Posterior vena cava (tissue), 2 donors: ENCODE data around the gene SCRN1. TPM values are rescaled to one million over a fixed set of nuclear protein-coding genes. Genes with fewer than 3 reads are reported as not detected.

Experiments
- DNase-seq: peaks from one replicate; pipeline ENCODE4 v3.0.0-alpha.2; 2020; ENCODE audit warnings: low spot score
- intact Hi-C, 2 donors: fragments of 100-400 bp; cut with DNase I; formaldehyde crosslinking; loops; one replicate each; pipeline versions ENCODE4 v1.14.1 to v1.14.2; 2022 to 2023
- total RNA-seq, 2 donors: library from RNA; stranded (reverse); fragmentation: NEBNext Ultra II Directional; extraction: Animal tissue kit (Norgen Biotek cat#: 25700); gene quantifications; one replicate each; pipeline ENCODE4 v1.2.1, GENCODE V29; 2021
- donor health status: DM: yes; HTN: yes; CAD: no.
- donor health status: DM: yes; HTN: yes; CAD: no.

SCRN1 gene
- total RNA-seq, 2 donors from 2014 or later = 50.6 to 57.9 TPM

DNA sequence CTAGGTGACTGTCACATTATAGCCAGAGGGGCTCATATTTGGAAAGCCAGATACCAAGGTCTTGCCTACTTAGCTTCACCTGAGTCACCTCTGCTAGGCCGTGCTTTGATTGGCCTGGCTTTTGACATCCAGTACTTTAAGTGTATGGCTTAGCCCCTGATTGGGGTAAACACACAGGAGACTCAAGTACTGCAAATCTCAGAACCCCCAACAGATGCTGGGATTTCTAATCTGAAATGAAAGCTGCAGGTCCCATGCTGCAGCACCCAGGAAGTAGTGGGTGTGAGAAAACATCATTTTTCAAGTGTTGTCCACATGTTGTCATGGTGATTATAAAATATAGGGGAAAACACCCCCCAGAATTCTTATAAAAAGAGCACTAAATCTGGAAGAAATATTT is 107.1 kb downstream of the SCRN1 start:
- intact Hi-C loops = no loop called here
- DNase-seq = no peak

DNA sequence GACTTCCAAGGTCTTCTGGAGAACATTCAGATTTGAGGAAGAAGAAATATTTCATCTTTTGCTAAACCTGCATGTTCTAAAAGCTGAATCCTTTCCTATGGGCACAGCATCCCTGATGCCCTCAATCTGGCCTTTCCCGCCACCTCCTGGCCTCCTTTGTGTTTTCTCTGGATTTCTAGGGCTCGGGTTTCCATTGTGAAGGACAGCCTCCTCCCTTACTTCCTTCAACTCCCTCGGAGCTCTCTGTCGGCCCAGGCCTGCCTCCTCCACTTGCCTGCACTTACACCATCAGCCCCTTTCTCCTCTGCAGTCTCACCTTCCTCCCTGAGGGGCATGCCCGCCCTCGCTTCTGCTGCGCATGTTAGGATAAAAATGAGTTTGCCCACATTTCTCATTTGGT is 107.9 kb downstream of the SCRN1 start:
- intact Hi-C loops = no loop called here
- DNase-seq = no peak

DNA sequence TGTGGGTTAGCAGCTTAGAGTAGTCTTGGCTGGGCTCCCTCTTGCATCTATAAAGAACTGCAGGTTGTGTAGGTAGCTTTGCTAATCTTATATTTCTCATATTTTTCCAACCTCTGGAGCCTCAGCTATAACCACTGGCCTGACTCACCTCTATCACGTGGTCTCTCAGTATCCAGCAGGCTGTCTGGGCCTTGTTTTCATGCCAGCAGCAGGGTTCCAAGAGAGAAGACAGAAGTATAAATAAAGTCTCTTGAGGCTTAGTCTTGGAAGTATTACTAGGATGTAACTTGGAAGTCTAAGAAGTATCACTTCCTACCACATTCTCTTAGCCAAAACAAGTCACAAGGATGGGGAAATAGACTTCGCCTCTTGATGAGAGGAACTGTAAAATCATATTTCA is 110.0 kb downstream of the SCRN1 start:
- no peak for DNase-seq
- intact Hi-C loops = no loop called here

DNA sequence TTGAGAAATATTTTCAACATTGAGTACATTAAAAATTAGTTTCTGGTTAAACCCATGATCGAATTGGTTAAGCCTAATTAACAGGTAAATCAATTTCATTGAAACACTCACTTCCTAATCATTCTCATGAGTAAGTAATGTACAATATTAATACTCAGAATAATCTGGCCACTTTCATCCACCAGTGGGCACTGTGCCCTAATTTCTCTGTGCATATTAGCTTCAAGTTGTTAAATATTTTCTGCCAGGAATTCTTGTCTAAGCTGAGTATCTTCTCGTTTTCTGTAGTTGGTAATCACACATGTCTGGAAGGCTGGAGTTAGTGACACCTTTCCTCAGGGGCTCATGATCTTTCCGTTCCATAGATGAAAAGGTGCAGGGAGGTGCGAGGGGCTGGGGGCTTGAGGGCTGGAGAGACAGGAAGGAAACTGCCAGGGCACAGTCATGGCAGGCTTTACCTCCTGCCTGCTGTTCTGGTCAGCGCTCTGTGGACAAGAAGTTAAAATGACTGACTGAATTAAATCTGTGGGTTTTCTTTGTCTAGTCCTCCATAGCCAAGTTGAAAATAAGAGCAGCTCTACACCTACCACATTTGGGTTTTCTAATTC is 111.4 kb downstream of the SCRN1 start:
- no peak for DNase-seq

DNA sequence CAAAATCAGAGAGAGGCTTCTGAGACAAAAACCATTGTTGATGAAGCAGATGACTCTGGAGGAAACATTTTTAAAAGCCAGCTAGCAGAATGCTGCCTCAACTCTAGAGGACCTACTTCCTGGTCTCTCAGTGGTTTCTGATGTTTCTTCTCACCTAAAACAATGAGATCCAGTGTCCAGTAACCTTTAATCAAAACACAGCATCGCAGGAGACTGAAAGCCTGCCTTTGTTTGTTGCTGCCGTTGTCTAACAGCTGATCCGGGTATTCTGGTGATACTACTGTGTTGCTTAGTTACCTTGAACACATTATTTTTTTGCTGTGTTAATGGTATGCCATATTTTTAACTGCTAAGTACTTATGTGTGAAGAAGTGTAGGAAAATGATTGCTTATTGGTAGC is 112.4 kb downstream of the SCRN1 start:
- intact Hi-C loops = no loop called here
- DNase-seq = no peak

More for the DNA sequence above, 111.4 kb downstream of the SCRN1 start:
- intact Hi-C loops = no loop called here

DNA sequence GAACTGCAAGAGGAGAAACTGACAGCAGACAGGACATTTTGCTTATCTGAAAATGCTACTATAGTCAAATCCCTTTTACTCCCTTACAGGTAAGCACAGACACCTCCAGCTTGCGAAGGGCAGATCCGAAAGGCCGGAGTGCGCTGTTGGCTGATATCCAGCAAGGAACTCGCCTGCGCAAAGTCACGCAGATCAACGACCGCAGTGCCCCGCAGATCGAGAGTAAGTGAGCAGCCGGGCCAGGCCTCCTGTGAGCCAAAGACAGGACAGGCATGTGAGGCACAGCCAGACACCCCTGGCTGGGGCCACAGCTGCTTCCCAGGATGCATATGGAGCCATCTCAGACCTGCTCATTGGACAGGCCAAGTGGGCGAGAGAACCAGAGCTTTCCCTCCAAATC is 113.9 kb downstream of the SCRN1 start:
- no peak for DNase-seq
- intact Hi-C loops = no loop called here

DNA sequence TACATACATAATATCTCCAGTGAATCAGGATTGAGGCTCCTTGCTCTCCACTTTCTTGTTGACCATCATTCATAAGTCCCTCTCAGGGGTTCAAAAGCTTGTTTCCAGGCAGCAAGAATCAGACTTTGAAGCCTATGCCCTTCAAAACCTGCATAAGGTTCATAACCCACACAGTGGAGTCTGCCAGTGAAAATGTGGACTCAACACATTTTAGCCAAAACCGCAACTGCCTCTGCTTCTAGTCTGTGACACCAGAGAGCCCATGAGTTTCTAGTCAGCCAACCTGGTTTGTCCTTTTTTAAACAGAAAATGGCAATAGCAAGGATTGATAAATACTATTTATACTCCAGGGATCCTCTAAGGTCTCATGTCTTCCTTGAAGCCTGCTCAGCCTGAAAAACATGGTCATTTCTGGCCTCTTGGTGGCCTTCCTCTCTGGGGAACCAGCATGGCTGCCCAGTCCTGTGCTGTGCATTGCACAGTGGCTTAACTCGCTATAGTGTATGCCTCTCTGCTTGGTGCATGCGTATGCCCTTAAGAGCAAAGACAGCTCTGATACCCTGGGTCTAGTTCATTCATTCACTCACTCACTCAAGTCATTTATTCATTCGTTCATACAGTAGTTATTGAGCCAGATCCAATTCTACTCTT is 115.8 kb downstream of the SCRN1 start:
- no peak for DNase-seq
- intact Hi-C loops = no loop called here

DNA sequence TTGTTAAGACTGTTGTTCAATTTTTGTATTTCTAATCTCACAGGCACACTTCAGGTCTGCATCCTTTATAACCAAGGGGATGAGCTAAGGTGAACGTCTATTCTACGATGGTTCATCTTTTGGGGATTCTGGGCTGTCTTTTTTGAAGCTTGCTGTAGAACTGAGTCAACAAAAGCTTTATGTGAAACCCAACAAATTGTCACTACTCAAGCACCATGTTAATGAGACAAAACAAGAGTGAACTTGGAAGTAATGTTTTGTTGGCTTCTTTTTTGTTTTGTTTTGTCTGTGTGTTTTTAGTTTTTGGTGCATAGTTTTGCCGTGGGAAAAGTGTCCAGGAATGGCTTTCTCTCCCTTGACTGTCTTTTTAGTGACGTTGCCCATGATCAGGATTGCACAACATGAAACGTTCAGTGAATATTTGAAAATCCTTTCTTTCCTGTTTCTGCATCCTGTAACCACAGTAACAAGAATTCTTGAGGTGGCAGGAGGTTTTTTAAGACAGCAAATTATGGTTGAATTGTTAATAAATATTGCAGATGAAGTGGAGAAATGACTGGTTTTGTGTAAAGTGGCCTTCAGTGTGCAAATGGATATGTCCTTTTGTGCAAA is 117.7 kb downstream of the SCRN1 start:
- no peak for DNase-seq
- intact Hi-C loops = no loop called here

Other genes with a start within 250 kb of the SCRN1 start
- gene WIPF3, start 183.3 kb downstream of the SCRN1 start, total RNA-seq = 10 to 100 TPM; 20.8 to 21.4 TPM
- gene FKBP14, start 36.9 kb upstream of the SCRN1 start, total RNA-seq = 10 to 100 TPM; 25.4 to 27.9 TPM
- 10 to 100 TPM; 11.1 to 13.0 TPM for gene PLEKHA8, start 38.6 kb upstream of the SCRN1 start, total RNA-seq
- 10 to 100 TPM; 61.7 to 76.1 TPM for gene MTURN, start 145.2 kb upstream of the SCRN1 start, total RNA-seq